Right atrium auricular region (tissue), 2 donors: ENCODE results near the gene MYBPC2. TPM values are rescaled to one million over a fixed set of nuclear protein-coding genes. Genes with fewer than 3 reads are reported as not detected.

Experiments used
- DNase-seq: peaks from one replicate; pipeline ENCODE4 v3.0.0-alpha.2; 2019; ENCODE audit warnings: low spot score
- H3K27ac ChIP-seq, 2 donors: fragments of 200-600 bp; sonication (generic); 1 replicate in 1 of 2; 2 replicates in 1 of 2; pipeline ENCODE4 v1.5.1; 2016 to 2019
- H3K27me3 ChIP-seq, 2 donors: fragments of 200-600 bp; sonication (generic); one replicate each; pipeline versions ENCODE4 v1.5.1 to v1.6.0; 2017 to 2019
- H3K36me3 ChIP-seq: fragments of 200-600 bp; sonication (generic); one replicate; pipeline ENCODE4 v1.5.1; 2016
- H3K4me1 ChIP-seq, 2 donors: fragments of 200-600 bp; sonication (generic); one replicate each; pipeline versions ENCODE4 v1.5.1 to v1.6.0; 2017 to 2019
- H3K4me3 ChIP-seq, 2 donors: fragments of 200-600 bp; sonication (generic); 1 replicate in 1 of 2; 2 replicates in 1 of 2; pipeline ENCODE4 v1.5.1; 2017 to 2019; ENCODE audit warnings: mild to moderate bottlenecking in 1 of 2, moderate library complexity in 1 of 2
- H3K9me3 ChIP-seq, 2 donors: fragments of 200-600 bp; sonication (generic); one replicate each; pipeline ENCODE4 v1.5.1; 2019
- CTCF ChIP-seq, 2 donors: fragments of 200-600 bp; sonication (generic); IDR thresholded peaks; one replicate each; pipeline ENCODE4 v1.5.1; 2019; ENCODE audit warnings: antibody characterized with exemption in 2 of 2
- total RNA-seq, 2 donors: library from RNA; depleted of rRNA; stranded (reverse); fragments of >200 nt; gene quantifications; one replicate each; pipeline ENCODE4 v1.1.0, GENCODE V29; 2016

The MYBPC2 gene
- total RNA-seq, 2 donors from 2014 or later: not detected

GRCh38 chr19:50512112-50512998 is 79.7 kb downstream of the MYBPC2 start:
- Histone ChIP-seq H3K9me3 (no peaks in the 10 kb centered on the region), H3K4me3 (no peak overlapping the region), H3K27me3 (no peaks in the 10 kb centered on the region), H3K36me3 (no peaks in the 10 kb centered on the region), H3K4me1 (peaks cover 0 to 27% of the 10 kb centered on the region in 2 donors), H3K27ac (peak overlapping the region; percentile 72 to 79)
- no peak for DNase-seq
- no peak for TF ChIP-seq CTCF (IDR thresholded peaks at IDR 0.05)

DNA sequence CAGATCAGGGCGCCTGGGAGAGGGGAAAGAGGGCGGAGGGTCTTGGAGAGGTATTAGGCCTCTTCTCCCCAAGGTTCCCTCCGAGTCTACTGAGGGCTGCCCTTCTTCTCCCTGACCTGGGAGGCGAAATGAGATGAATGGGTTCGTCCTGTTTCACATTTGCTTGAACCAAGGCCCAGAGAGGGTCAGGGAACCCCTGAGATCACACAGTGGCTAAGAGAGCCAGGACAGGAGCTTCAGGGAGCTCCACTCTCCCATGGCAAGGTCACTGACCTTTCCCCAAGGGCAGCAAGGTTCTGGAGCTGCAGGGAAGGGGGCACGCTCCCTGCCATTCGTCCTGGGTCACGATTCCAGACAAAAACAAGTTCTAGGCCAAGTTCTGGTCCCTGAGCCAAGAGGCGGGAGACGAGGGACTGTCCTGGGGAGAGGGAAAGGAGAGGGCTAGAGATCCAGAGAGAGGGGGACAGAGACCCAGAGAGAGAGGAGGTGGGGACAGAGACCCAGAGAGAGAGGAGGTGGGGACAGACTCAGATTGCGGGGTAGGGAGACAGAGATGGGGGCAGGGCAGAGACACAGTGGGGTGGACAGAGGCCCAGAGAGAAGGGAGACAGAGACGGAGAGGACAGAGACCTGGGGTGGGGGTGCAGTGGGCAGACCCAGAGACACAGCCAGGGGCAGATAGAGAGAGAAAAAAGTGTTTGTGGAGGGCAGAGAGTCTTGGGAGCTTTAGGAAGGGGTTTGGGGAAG is 80.5 kb downstream of the MYBPC2 start:
- H3K4me1 ChIP-seq: peaks cover 0 to 23% of the 10 kb centered on the region in 2 donors
- H3K27me3 ChIP-seq: no peaks in the 10 kb centered on the region
- no peak for TF ChIP-seq CTCF (IDR thresholded peaks at IDR 0.05)
- no peak overlapping the region for H3K4me3 ChIP-seq
- no peak for DNase-seq
- H3K36me3 ChIP-seq: no peaks in the 10 kb centered on the region
- H3K27ac ChIP-seq: no peak overlapping the region
- no peaks in the 10 kb centered on the region for H3K9me3 ChIP-seq

DNA sequence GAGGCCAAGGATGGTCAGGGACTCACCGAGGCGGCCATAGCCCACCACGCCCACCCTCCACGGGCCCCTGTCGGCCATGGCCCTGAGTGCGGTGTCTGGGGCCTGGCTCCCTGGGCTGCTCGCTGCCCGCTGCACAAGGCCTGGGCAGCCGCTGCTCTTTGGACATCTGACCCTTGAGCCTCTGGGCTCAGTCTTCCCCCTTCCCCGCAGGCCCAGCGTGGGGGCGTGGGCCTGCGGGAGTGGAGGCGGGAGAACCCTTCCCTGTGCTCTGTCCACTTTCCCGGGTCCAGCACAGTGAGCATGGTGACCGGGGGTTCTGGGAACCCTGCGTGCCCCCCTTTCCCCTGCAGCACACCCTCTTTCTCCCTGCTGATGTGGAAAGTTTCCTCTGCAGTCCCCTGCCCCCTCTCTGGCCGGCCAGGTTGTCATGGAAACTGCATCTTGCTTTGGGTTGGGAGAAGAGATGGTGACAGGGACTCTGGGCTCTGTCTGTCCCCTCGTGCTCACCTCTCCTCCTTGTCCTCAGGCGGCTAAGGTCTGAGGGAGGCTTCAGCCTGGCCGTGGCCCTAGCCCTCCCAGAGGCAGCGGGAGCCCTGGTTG is 81.2 kb downstream of the MYBPC2 start, which contains the start of gene ASPDH:
Gene ASPDH, minus strand, starts transcription at position 168 of the 600 bp plus-strand sequence. Its CDS starts 90 bp downstream, at position 78.
- H3K4me1 ChIP-seq: peaks cover 0 to 18% of the 10 kb centered on the region in 2 donors
- no peak for TF ChIP-seq CTCF (IDR thresholded peaks at IDR 0.05)
- H3K36me3 ChIP-seq: no peaks in the 10 kb centered on the region
- no peak within 1 kb of the TSS for H3K27ac ChIP-seq
- no peak for DNase-seq
- no peaks in the 10 kb centered on the region for H3K27me3 ChIP-seq
- H3K9me3 ChIP-seq: no peaks in the 10 kb centered on the region
- H3K4me3 ChIP-seq: no peak within 1 kb of the TSS

GRCh38 chr19:50514346-50515167 is 81.9 kb downstream of the MYBPC2 start:
- no peaks in the 10 kb centered on the region for H3K36me3 ChIP-seq
- H3K4me3 ChIP-seq: no peak overlapping the region
- no peak for TF ChIP-seq CTCF (IDR thresholded peaks at IDR 0.05)
- H3K27me3 ChIP-seq: no peaks in the 10 kb centered on the region
- H3K9me3 ChIP-seq: no peaks in the 10 kb centered on the region
- no peak for DNase-seq
- H3K27ac ChIP-seq: no peak overlapping the region
- H3K4me1 ChIP-seq: peaks cover 0 to 11% of the 10 kb centered on the region in 2 donors

DNA sequence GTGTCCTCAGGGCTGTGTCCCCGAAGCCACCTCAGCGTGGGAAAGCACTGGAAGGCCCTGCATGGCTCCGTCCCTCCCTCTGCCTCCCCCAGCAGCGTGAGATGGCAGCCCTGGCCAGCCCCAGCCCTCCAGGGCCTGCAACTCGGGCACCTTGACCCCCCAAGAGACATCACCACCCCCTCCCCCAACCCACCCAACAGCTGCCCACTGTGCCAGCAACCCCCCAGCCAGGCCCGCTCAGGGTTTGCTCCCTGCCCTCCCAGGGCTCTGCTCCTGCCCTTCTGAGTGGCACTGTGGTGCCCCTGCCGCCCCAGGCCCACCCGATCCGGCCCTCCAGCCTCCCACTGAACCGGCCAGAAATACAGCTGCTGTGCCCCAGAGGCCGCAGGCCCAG is 82.5 kb downstream of the MYBPC2 start:
- no peak overlapping the region for H3K27ac ChIP-seq
- no peaks in the 10 kb centered on the region for H3K27me3 ChIP-seq
- H3K9me3 ChIP-seq: no peaks in the 10 kb centered on the region
- H3K4me1 ChIP-seq: peaks cover 0 to 7% of the 10 kb centered on the region in 2 donors
- H3K36me3 ChIP-seq: no peaks in the 10 kb centered on the region
- no peak overlapping the region for H3K4me3 ChIP-seq
- TF ChIP-seq CTCF (IDR thresholded peaks at IDR 0.05): no peak
- DNase-seq: no peak
